Measurements from ENCODE around the gene SAMD3.
"Not testable (repeated sequence)": the region's sequence is repeated elsewhere in the genome, so short reads cannot be mapped to it uniquely, and the experiment has no call there.

The SAMD3 gene

GRCh38 chr6:130129762-130130246, 92.9 kb downstream of the SAMD3 start:
- no peak for DNase-seq (ENCODE audit: low read depth in 2 of 2)

- DNase-seq (ENCODE audit: low read depth in 2 of 2), result no peak
Observed at GRCh38 chr6:130128326-130128725, 94.4 kb downstream of the SAMD3 start.

DNA sequence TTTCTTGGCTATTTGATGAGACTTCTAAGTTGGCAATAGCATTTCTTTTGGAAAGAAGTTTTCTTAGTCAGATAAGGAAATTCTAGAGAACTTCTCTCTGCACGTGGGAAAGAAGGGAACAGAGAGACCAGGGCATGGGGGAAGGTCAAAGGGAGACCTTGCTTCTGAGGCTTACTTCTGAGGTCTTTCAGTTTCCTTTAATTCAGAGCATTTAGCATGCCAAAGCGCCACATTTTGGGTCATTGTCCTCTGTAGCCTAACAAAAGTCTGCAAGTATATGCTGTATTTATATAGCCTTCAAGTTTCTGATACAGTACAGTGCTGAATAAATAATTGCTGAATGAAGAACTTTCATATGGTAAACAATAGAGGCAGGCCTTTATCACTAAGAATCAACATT, 95.6 kb downstream of the SAMD3 start:
- DNase-seq (ENCODE audit: low read depth in 2 of 2), result no peak

DNA sequence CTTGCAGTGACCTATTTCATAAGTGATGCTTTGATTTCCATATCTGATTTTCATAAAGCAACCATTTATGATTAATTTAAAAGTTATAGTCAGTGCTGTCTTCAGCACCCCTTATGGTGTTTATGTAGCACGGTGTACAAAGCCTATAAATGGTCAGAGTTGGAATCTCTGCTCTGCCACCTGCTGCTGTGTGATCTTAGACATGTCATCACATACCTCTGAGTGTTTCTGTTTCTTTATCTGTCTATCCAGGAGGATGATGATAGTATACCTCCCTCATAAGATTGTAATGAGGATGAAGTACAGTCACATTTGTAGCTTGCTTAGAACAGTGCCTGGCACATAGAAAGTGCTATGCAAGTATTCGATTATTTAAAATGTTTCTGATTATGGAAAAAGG, 100.5 kb downstream of the SAMD3 start:
- no peak for DNase-seq (ENCODE audit: low read depth in 2 of 2)

DNA sequence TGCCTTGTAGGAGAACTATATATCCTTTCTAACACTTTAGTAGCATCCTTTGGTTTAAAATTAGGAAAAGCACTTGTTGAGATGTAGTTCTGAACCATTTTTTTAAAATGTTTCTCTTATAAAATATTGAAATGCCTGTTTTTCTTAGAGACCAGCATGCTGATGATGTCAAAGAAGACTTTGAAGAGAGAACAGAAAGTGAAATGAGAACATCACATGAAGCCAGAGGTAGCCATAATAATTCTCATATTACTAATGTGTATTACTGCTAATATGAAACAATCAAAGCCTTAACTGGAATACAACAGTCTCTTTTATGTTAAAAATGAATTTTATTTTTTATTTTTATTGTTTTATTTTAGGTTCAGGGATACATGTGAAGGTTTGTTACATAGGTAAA, 102.0 kb downstream of the SAMD3 start:
- DNase-seq (ENCODE audit: low read depth in 2 of 2), result no peak

DNA sequence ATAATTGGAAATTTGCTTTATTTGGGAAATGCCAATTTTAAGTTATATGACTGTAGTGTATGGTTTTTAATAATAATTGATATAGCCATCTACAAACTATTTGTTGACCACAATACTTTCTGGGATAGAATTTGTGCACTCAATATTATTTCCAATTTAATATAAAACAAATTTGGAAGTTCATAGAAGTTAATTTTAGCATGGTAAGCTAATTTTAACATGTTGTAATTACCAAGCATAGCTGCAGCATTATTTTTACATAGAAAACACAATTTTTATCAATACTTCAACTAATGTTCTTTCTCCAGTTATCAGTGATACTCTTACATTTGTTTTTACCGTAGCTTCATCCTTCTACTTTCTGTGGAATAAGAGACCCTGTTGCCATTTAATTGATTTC, 103.5 kb downstream of the SAMD3 start:
- no peak for DNase-seq (ENCODE audit: low read depth in 2 of 2)

DNA sequence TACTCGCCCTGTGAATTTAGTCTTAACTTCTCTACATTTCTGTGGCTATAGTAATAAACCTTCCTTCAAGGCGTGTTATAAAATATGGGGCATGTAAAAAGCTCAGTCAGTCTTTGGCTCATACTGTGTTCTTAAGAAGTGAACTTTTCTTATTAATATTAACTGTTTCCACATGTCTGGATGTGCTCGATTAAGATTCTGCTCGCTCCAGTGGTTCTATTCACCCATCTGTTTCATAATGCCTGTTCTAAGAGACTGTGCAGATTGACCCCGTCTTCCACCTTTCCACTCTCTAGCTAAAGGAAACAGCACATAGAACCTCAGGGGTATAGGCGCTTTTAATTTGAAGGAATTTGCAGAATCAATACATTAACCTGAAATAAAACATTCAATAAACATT, 104.5 kb downstream of the SAMD3 start:
- no peak for DNase-seq (ENCODE audit: low read depth in 2 of 2)

DNA sequence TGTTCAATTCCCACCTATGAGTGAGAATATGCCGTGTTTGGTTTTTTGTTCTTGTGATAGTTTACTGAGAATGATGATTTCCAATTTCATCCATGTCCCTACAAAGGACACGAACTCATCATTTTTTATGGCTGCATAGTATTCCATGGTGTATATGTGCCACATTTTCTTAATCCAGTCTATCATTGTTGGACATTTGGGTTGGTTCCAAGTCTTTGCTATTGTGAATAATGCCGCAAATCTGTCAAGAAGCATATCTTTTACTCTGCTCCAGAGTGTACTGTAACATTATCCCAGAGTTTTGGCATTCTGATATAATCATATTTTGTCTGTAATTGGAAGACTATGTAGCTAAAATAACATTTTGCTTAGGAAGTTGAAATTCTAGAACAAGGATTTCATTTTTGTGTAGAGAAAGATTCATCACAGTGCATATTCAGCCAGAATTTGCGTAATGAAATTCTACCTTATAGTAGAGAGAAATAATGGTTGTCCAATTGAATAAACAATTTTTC, 105.5 kb downstream of the SAMD3 start:
- DNase-seq (ENCODE audit: low read depth in 2 of 2), result not testable (repeated sequence)

- DNase-seq (ENCODE audit: low read depth in 2 of 2), result no peak
Observed at GRCh38 chr6:130116273-130116672, 106.5 kb downstream of the SAMD3 start.

DNA sequence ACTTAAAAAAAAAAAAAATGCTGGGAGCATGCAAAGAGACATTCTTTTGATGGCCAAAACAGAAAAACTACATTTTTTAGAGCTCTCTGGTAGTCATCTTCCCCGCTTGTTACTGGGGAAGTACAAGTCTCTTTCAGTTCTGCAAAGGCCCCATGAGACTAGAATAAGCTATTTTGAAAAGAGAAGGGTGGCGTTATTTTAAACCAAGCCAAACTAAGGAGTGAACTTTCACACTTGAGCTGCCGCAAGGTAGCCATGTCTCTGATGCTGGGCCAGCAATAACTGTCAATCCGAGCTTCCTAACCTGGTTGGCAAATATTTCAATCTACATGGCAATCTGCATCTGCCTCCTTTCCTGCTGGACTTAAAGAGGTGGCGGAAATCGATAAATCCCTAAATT, 107.7 kb downstream of the SAMD3 start:
- no peak for DNase-seq (ENCODE audit: low read depth in 2 of 2)

GRCh38 chr6:130113201-130113710, 109.5 kb downstream of the SAMD3 start:
- DNase-seq (ENCODE audit: low read depth in 2 of 2), result no peak

DNA sequence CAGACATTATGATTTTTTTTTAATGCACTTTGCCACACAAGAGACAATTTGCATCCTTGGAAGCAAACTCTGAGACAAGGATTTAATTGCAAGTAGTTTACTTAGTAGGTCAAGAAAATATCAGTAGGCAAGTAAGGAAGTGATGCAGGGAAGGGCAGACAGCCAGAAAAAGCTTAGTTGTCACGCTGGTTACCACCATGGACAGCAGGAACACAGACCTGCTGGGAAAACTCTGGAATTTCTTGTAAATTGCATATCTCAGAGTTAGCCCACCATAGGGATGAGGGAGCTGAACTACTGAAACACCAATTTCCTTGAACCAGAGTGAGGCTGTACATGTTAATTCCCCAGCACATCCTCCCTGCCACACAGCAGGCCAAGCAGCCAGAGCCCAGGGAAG, 111.7 kb downstream of the SAMD3 start:
- DNase-seq (ENCODE audit: low read depth in 2 of 2), result no peak

DNA sequence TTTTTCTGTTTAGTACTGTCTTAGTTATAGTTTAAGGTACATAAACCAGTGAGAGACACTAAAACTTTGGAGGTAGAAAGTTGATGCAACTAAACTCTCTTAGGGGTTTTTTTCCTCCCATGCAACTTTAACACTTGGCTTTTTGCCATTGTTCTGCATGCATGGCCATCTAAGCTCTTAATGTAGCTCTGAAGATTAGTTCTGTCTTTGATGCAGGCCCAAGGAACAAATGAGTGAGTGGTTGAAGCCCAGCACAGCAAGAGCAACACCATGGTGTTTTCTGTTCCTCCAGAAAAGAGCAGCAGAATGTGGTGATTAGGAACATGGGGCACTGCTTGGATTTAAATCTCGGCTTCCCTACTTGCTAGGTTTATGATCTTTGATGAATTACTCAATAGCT, 115.0 kb downstream of the SAMD3 start:
- no peak for DNase-seq (ENCODE audit: low read depth in 2 of 2)

- DNase-seq (ENCODE audit: low read depth in 2 of 2), result no peak
Observed at GRCh38 chr6:130105996-130106704, 116.6 kb downstream of the SAMD3 start.

GRCh38 chr6:130099119-130099518, 123.6 kb downstream of the SAMD3 start:
- no peak for DNase-seq (ENCODE audit: low read depth in 2 of 2)

GRCh38 chr6:130098317-130098716, 124.4 kb downstream of the SAMD3 start:
- no peak for DNase-seq (ENCODE audit: low read depth in 2 of 2)

Data from stimulated activated CD4-positive, alpha-beta T cell treated with anti-CD3 and anti-CD28 coated beads, Interleukin-12 subunit alpha, Interleukin-12 subunit beta, amount 100 ng/mL, for 24 hours (primary cell).